WTC11 (cell line): Measurements from ENCODE around the gene PDE4B. TPM values are rescaled to one million over a fixed set of nuclear protein-coding genes. Genes with fewer than 3 reads are reported as not detected.

Source experiments
- ATAC-seq: fragments of 200-7000 bp; cut with Tn5 transposase; 2 replicates; pipeline ENCODE4 v1.10.0; 2021; ENCODE audit warnings: mild to moderate bottlenecking, moderate library complexity
- CTCF ChIA-PET: fragments of 300-600 bp; sonication (Branson Sonifier 250); formaldehyde crosslinking; loops from one replicate; lab custom pipeline; 2021; ENCODE audit warnings: antibody characterized with exemption; lab: Charles Lee
- POLR2A ChIA-PET: fragments of 350-600 bp; sonication (Branson Sonifier 250); formaldehyde crosslinking; loops from one replicate; lab custom pipeline; 2021; ENCODE audit warnings: antibody characterized with exemption; lab: Charles Lee
- DNase-seq: peaks from one replicate; pipeline ENCODE4 v3.0.0; 2021; ENCODE audit warnings: low spot score
- H3K27ac Mint-ChIP-seq: 2 replicates; pipeline ENCODE4 v1.8.0; 2021; ENCODE audit warnings: mixed read lengths
- H3K27me3 Mint-ChIP-seq: 2 replicates; pipeline ENCODE4 v1.8.0; 2021; ENCODE audit warnings: low read depth, mild to moderate bottlenecking, moderate library complexity, mixed read lengths
- H3K36me3 Mint-ChIP-seq: 2 replicates; pipeline ENCODE4 v1.8.0; 2021; ENCODE audit warnings: mixed read lengths
- H3K4me1 Mint-ChIP-seq: 2 replicates; pipeline ENCODE4 v1.8.0; 2022; ENCODE audit warnings: mixed read lengths
- H3K4me3 Mint-ChIP-seq: 2 replicates; pipeline ENCODE4 v1.8.0; 2021; ENCODE audit warnings: mild to moderate bottlenecking, moderate library complexity, mixed read lengths
- H3K9me3 Mint-ChIP-seq: 2 replicates; pipeline ENCODE4 v1.8.0; 2021; ENCODE audit warnings: mixed read lengths
- ATF3 ChIP-seq: sonication (generic); formaldehyde crosslinking; conservative IDR thresholded peaks from 2 replicates; pipeline ENCODE4 v1.8.1; 2022; ENCODE audit warnings: mild to moderate bottlenecking, missing genetic modification reagents
- ESRRA ChIP-seq: sonication (generic); formaldehyde crosslinking; IDR thresholded peaks from 2 replicates; pipeline ENCODE4 v1.8.1; 2022; ENCODE audit warnings: mild to moderate bottlenecking, missing genetic modification reagents, borderline replicate concordance
- GABPB1 ChIP-seq: sonication (generic); formaldehyde crosslinking; IDR thresholded peaks from 2 replicates; pipeline ENCODE4 v1.8.1; 2023; ENCODE audit warnings: mild to moderate bottlenecking, missing genetic modification reagents
- MYBL2 ChIP-seq: sonication (generic); formaldehyde crosslinking; IDR thresholded peaks from 2 replicates; pipeline ENCODE4 v1.8.1; 2023; ENCODE audit warnings: mild to moderate bottlenecking, moderate library complexity, missing genetic modification reagents
- NFYB ChIP-seq: sonication (generic); formaldehyde crosslinking; conservative IDR thresholded peaks from 2 replicates; pipeline ENCODE4 v1.8.0; 2022; ENCODE audit warnings: low read depth, missing genetic modification reagents
- NR2C2 ChIP-seq: sonication (generic); formaldehyde crosslinking; IDR thresholded peaks from 2 replicates; pipeline ENCODE4 v1.8.0; 2022; ENCODE audit warnings: mild to moderate bottlenecking, missing genetic modification reagents
- OVOL2 ChIP-seq: fragments of 250-450 bp; sonication (Bioruptor Pico); IDR thresholded peaks from 2 replicates; pipeline ENCODE4 v1.9.0; 2021; ENCODE audit warnings: mild to moderate bottlenecking, borderline replicate concordance
- SMAD4 ChIP-seq: sonication (generic); formaldehyde crosslinking; IDR thresholded peaks from 2 replicates; pipeline ENCODE4 v1.8.0; 2022; ENCODE audit warnings: mild to moderate bottlenecking, missing genetic modification reagents
- SP1 ChIP-seq: sonication (generic); formaldehyde crosslinking; conservative IDR thresholded peaks from 2 replicates; pipeline ENCODE4 v1.8.1; 2022; ENCODE audit warnings: missing genetic modification reagents
- STAT6 ChIP-seq: sonication (generic); formaldehyde crosslinking; conservative IDR thresholded peaks from 2 replicates; pipeline ENCODE4 v1.8.1; 2023; ENCODE audit warnings: mild to moderate bottlenecking, low read depth, missing genetic modification reagents, moderate library complexity
- TEAD4 ChIP-seq: sonication (generic); formaldehyde crosslinking; IDR thresholded peaks from 2 replicates; pipeline ENCODE4 v1.8.0; 2022; ENCODE audit warnings: mild to moderate bottlenecking, missing genetic modification reagents
- ZBTB43 ChIP-seq: sonication (generic); formaldehyde crosslinking; IDR thresholded peaks from 2 replicates; pipeline ENCODE4 v1.8.1; 2023; ENCODE audit warnings: mild to moderate bottlenecking, missing genetic modification reagents
- ZNF121 ChIP-seq: sonication (generic); formaldehyde crosslinking; IDR thresholded peaks from 2 replicates; pipeline ENCODE4 v1.8.0; 2023; ENCODE audit warnings: missing genetic modification reagents
- ZNF219 ChIP-seq: sonication (generic); formaldehyde crosslinking; IDR thresholded peaks from 2 replicates; pipeline ENCODE4 v1.8.0; 2023; ENCODE audit warnings: missing genetic modification reagents, mild to moderate bottlenecking, borderline replicate concordance
- ZNF396 ChIP-seq: fragments of 250-450 bp; sonication (Bioruptor Pico); IDR thresholded peaks from 2 replicates; pipeline ENCODE4 v1.8.0; 2021; ENCODE audit warnings: mild to moderate bottlenecking, moderate library complexity, borderline replicate concordance
- ZNF532 ChIP-seq: fragments of 250-450 bp; sonication (Bioruptor Pico); IDR thresholded peaks from 2 replicates; pipeline ENCODE4 v1.9.0; 2021; ENCODE audit warnings: mild to moderate bottlenecking, borderline replicate concordance
- total RNA-seq: library from RNA; stranded (reverse); gene quantifications from 3 replicates; pipeline ENCODE4 v1.2.3, GENCODE V29; 2021
- TF ChIP-seq, protein P1 (sequence below): sonication (generic); formaldehyde crosslinking; IDR thresholded peaks from 2 replicates; pipeline ENCODE4 v1.8.0; 2023; ENCODE audit warnings: mild to moderate bottlenecking, missing genetic modification reagents
- TF ChIP-seq, protein P2 (sequence below): sonication (generic); formaldehyde crosslinking; IDR thresholded peaks from 2 replicates; pipeline ENCODE4 v1.8.1; 2022; ENCODE audit warnings: missing genetic modification reagents, borderline replicate concordance

Gene PDE4B
- total RNA-seq, 1 experiment from 2014 or later = 8.0 TPM

- Mint-ChIP-seq H3K4me1 (peaks cover 18% of the 10 kb centered on the region), H3K9me3 (no peaks in the 10 kb centered on the region)
- TF ChIP-seq ZNF219 (CRISPR knock-in tag) = no peak
- TF ChIP-seq NFYB = no peak
- no peak for TF ChIP-seq ZNF532 (CRISPR knock-in tag)
- no peak for TF ChIP-seq NR2C2
- TF ChIP-seq, protein P1, sequence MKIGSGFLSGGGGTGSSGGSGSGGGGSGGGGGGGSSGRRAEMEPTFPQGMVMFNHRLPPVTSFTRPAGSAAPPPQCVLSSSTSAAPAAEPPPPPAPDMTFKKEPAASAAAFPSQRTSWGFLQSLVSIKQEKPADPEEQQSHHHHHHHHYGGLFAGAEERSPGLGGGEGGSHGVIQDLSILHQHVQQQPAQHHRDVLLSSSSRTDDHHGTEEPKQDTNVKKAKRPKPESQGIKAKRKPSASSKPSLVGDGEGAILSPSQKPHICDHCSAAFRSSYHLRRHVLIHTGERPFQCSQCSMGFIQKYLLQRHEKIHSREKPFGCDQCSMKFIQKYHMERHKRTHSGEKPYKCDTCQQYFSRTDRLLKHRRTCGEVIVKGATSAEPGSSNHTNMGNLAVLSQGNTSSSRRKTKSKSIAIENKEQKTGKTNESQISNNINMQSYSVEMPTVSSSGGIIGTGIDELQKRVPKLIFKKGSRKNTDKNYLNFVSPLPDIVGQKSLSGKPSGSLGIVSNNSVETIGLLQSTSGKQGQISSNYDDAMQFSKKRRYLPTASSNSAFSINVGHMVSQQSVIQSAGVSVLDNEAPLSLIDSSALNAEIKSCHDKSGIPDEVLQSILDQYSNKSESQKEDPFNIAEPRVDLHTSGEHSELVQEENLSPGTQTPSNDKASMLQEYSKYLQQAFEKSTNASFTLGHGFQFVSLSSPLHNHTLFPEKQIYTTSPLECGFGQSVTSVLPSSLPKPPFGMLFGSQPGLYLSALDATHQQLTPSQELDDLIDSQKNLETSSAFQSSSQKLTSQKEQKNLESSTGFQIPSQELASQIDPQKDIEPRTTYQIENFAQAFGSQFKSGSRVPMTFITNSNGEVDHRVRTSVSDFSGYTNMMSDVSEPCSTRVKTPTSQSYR (CRISPR knock-in tag) = no peak
- TF ChIP-seq, protein P2, sequence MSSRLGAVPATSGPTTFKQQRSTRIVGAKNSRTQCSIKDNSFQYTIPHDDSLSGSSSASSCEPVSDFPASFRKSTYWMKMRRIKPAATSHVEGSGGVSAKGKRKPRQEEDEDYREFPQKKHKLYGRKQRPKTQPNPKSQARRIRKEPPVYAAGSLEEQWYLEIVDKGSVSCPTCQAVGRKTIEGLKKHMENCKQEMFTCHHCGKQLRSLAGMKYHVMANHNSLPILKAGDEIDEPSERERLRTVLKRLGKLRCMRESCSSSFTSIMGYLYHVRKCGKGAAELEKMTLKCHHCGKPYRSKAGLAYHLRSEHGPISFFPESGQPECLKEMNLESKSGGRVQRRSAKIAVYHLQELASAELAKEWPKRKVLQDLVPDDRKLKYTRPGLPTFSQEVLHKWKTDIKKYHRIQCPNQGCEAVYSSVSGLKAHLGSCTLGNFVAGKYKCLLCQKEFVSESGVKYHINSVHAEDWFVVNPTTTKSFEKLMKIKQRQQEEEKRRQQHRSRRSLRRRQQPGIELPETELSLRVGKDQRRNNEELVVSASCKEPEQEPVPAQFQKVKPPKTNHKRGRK (CRISPR knock-in tag) = no peak
- TF ChIP-seq ZNF121 = no peak
- no peak for TF ChIP-seq ZBTB43 (CRISPR knock-in tag)
- no peak for TF ChIP-seq ESRRA (CRISPR knock-in tag)
- no peak for TF ChIP-seq MYBL2 (CRISPR knock-in tag)
- TF ChIP-seq OVOL2 (CRISPR knock-in tag) = no peak
- no peak for TF ChIP-seq STAT6 (CRISPR knock-in tag)
- TF ChIP-seq GABPB1 (CRISPR knock-in tag) = no peak
- no peak for TF ChIP-seq ZNF396 (CRISPR knock-in tag)
- TF ChIP-seq ATF3 (CRISPR knock-in tag) = no peak
- TF ChIP-seq TEAD4 = no peak
- TF ChIP-seq SMAD4 (CRISPR knock-in tag) = no peak
- TF ChIP-seq SP1 = no peak
- TF ChIP-seq, all 79 proteins: peak for 0
- H3K27me3 Mint-ChIP-seq = no peaks in the 10 kb centered on the region
- H3K4me3 Mint-ChIP-seq = no peak overlapping the region
- ChIA-PET CTCF (interaction anchor here (1.8 kb wide), 1 partner anchor 10 kb away, joined by 7 read pairs; no protein-coding TSS in a partner anchor), POLR2A (no interaction called here)
- no peaks in the 10 kb centered on the region for H3K36me3 Mint-ChIP-seq
- H3K27ac Mint-ChIP-seq = no peak overlapping the region
- DNase-seq (no peak), ATAC-seq (no peak)
These were observed 439.2 kb downstream of the PDE4B start for GRCh38 chr1:66231681-66232463.
